Measurements from ENCODE around the gene ALDH1A2. TPM values are rescaled to one million over a fixed set of nuclear protein-coding genes. Genes with fewer than 3 reads are reported as not detected.
"Not testable (repeated sequence)": the region's sequence is repeated elsewhere in the genome, so short reads cannot be mapped to it uniquely, and the experiment has no call there.

ALDH1A2 gene
- total and polyA plus RNA-seq, 5 donors = 14.7 to 71.0 (median 60.2) TPM

DNA sequence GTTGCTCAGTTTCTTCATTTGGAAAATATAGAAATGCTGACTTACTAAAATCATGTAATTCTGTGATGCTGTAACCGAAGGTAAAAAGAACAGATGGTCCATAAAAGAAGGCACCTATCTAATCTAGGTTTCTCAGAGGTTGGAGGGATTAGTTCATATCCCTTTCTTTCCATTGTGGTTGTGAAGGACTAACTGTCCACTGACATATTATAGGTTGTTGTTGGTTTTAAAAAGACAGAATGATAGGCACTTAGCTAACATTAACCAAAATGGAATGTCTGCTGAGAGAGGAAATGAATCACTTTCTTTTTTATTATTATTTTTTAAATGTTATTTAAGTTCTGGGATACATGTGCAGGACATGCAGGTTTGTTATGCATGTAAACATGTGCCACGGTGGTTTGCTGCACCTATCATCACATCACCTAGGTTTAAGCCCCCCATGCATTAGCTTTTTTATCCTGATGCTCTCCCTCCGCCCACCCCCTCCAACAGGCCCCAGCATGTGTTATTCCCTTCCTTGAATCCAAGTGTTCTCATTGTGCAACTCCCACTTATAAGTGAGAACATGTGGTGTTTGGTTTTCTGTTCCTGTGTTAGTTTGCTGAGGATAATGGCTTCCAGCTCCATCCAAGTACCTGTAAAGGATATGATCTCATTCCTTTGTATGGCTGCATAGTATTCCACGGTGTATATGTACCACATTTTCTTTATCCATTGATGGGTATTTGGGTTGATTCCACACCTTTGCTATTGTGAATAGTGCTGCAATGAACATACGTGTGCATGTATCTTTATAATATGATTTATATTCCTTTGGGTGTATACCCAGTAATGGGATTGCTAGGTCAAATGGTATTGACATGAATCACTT lies 45.8 kb downstream of the ALDH1A2 start:
- DNase-seq (no peak), ATAC-seq (no peak)
- Histone ChIP-seq H3K27me3 (ENCODE audit: control insufficient read depth, insufficient read depth) (no peaks in the 10 kb centered on the region), H3K4me1 (ENCODE audit: control insufficient read depth, insufficient read depth, low read length) (no peaks in the 10 kb centered on the region), H3K9me3 (ENCODE audit: control insufficient read depth, low read length) (no peaks in the 10 kb centered on the region), H3K27ac (ENCODE audit: low read length) (no peak overlapping the region), H3K4me3 (ENCODE audit: low read length) (no peak overlapping the region)
- 78% methylated on average over 5 of the region's 5 CpGs for WGBS
- intact Hi-C loops (cut with DNase I) = no loop called here

DNA sequence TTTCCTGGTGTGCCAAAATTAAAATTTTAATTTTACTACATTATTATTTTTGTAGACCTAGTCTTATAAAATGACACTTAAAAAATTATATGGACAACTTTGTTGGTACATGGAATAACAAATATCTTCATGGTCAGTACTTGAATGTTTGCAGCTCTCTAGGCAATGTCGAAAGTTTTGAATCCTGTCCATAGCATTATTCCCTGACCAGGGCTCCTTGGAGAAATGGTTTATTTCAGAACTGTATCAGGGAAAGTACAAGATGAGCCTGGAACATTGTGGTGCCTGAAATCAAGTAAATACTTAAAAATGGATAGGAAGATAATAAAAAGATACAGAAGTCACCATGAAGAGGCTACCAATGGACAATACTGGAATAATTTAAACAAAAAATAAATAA lies 47.6 kb downstream of the ALDH1A2 start:
- peak in 1 of 2 donors; percentile 51 for ATAC-seq
- no peak overlapping the region for H3K27ac ChIP-seq (ENCODE audit: low read length)
- H3K9me3 ChIP-seq (ENCODE audit: control insufficient read depth, low read length) = no peaks in the 10 kb centered on the region
- intact Hi-C loops (cut with DNase I) = no loop called here
- WGBS = 69% methylated on average over 1 of the region's 1 CpG
- H3K27me3 ChIP-seq (ENCODE audit: control insufficient read depth, insufficient read depth) = no peaks in the 10 kb centered on the region
- no peaks in the 10 kb centered on the region for H3K4me1 ChIP-seq (ENCODE audit: control insufficient read depth, insufficient read depth, low read length)
- no peak overlapping the region for H3K4me3 ChIP-seq (ENCODE audit: low read length)
- DNase-seq = no peak

DNA sequence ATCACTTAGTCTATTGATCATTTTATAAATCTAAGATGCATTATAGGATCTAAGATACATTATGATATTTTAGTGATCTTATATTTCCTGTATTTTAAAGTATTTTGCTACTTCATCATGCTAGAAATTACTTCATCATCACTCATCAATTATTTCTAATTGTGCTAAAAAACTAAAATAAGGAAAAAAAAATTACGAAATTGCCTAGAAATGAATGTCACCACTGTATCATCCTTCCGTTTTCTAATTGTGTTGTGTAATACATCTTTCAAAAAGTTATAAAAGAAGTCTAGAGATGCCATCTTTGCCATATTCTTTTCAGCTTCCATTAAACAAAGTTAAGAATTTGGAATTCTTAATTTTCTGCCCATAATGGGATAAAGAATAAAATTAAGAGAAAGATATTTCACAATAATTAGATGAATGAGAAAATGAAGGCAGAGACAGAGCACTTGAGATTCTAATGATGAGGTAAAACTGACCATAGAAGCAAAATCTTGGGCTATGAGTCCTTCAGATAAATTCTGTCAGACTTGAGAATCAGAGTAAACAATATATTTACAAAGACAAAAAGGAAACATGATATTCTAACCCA lies 48.8 kb downstream of the ALDH1A2 start:
- no peaks in the 10 kb centered on the region for H3K27me3 ChIP-seq (ENCODE audit: control insufficient read depth, insufficient read depth)
- DNase-seq = no peak
- WGBS = 72% methylated on average over 2 of the region's 2 CpGs

DNA sequence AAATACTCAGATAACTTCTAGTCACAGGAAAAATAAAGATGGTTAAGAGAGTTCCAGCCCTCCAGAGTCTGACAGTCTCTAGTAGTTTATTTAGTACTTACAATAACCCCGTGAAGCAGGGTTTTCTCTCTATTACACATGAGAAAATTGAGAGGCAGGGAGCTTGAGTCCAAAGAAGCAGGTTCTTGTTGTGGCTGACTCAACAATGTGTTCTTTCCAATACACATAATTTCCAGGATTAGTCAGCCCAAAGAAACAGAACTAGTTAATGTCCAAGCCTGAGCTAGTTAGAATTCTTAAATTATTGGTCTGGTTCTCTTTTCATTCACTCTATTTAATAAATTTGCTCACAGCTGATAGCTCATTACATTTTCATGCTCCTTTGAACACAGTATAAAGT lies 49.9 kb downstream of the ALDH1A2 start:
- Histone ChIP-seq H3K4me3 (ENCODE audit: low read length) (no peak overlapping the region), H3K4me1 (ENCODE audit: control insufficient read depth, insufficient read depth, low read length) (no peaks in the 10 kb centered on the region), H3K9me3 (ENCODE audit: control insufficient read depth, low read length) (no peaks in the 10 kb centered on the region), H3K27me3 (ENCODE audit: control insufficient read depth, insufficient read depth) (no peaks in the 10 kb centered on the region), H3K27ac (ENCODE audit: low read length) (no peak overlapping the region)
- intact Hi-C loops (cut with DNase I) = no loop called here
- no peak for ATAC-seq
- 80% methylated on average over 1 of the region's 1 CpG for WGBS
- no peak for DNase-seq

More for the DNA sequence above, 48.8 kb downstream of the ALDH1A2 start:
- Histone ChIP-seq H3K4me3 (ENCODE audit: low read length) (no peak overlapping the region), H3K27ac (ENCODE audit: low read length) (no peak overlapping the region), H3K4me1 (ENCODE audit: control insufficient read depth, insufficient read depth, low read length) (no peaks in the 10 kb centered on the region), H3K9me3 (ENCODE audit: control insufficient read depth, low read length) (no peaks in the 10 kb centered on the region)
- ATAC-seq = no peak
- intact Hi-C loops (cut with DNase I) = no loop called here

DNA sequence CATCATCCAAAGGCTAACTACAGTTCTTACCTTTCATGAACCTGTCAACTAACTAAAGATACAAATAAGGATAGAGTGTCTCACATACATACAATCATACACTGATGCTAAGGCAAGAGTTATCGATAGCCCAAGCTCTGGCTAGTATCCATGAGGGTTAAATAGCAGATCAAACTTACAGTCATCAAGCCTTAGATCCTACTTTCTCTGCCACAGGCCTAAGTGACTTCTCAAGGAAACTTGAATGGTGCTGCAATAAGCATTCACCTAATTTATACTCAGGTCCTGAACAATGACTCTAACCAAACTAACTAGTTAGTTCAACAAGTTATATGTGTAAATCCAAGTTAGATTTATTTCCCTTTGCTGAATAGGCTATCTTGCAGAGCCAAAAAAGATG lies 51.0 kb downstream of the ALDH1A2 start:
- Histone ChIP-seq H3K9me3 (ENCODE audit: control insufficient read depth, low read length) (no peaks in the 10 kb centered on the region), H3K27me3 (ENCODE audit: control insufficient read depth, insufficient read depth) (no peaks in the 10 kb centered on the region), H3K27ac (ENCODE audit: low read length) (no peak overlapping the region), H3K4me3 (ENCODE audit: low read length) (no peak overlapping the region), H3K4me1 (ENCODE audit: control insufficient read depth, insufficient read depth, low read length) (no peaks in the 10 kb centered on the region)
- ATAC-seq (no peak), DNase-seq (no peak)
- WGBS = 97% methylated on average over 1 of the region's 1 CpG
- intact Hi-C loops (cut with DNase I) = no loop called here

DNA sequence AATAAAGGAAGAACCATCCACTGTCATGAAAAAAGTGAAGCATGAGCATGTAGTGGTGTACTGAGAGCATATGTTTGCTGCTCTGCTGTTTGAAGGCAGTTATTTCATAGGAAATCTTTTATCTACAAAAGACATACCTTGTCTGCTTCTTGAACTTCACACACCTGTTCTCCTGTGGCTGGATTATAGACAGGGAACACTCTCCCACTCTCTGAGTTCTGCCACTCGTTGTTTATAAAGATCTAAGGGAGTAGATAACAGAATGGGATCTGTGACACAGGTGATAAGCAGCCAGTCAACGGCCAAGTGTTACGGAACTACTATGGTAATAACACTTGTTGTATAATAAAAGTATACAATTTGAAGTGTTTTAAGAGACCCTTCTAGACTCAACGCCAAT lies 51.5 kb downstream of the ALDH1A2 start:
- H3K4me3 ChIP-seq (ENCODE audit: low read length) = no peak overlapping the region
- 69% methylated on average over 4 of the region's 4 CpGs for WGBS
- no peaks in the 10 kb centered on the region for H3K9me3 ChIP-seq (ENCODE audit: control insufficient read depth, low read length)
- no peak overlapping the region for H3K27ac ChIP-seq (ENCODE audit: low read length)
- no peaks in the 10 kb centered on the region for H3K4me1 ChIP-seq (ENCODE audit: control insufficient read depth, insufficient read depth, low read length)
- ATAC-seq (no peak), DNase-seq (no peak)
- intact Hi-C loops (cut with DNase I) = no loop called here
- no peaks in the 10 kb centered on the region for H3K27me3 ChIP-seq (ENCODE audit: control insufficient read depth, insufficient read depth)

DNA sequence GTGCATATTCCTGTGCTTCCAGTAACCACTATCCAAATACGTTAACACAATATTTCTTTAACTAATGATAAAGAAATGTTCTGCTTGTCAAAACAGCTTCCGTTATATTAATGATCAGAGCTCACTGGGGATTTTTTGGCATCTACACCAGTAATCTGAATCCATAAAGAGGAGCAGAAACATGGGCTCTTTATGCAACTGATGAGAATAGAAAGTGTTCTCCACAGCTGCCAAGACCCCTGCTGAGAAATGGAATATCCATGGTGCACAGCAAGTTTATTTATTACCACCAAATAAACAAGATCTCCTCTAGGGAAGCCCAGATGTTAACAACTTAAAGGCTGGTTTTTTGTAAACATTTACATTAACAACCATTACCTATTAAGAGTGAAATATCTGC lies 54.5 kb downstream of the ALDH1A2 start:
- no peaks in the 10 kb centered on the region for H3K27me3 ChIP-seq (ENCODE audit: control insufficient read depth, insufficient read depth)
- WGBS = 63% methylated on average over 2 of the region's 2 CpGs

DNA sequence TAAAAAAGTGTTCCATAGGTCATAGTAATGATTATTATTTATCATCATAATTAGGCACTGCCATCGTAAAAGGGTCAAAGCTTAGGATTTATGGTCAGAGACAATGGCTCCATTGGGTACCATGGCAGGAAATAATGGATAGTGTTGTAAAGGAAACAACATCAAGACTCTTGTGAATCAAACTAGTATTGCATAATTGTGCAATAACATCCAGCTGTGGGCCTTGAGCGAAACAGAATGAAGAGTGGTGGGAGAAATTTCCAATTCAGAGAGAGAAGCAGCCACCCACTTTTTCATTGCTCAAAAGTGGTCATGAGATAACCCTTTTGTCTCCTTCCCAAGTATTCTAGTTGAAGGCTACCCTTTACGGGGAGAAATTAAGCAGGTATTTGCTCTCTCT lies 61.7 kb downstream of the ALDH1A2 start:
- Histone ChIP-seq H3K4me1 (ENCODE audit: control insufficient read depth, insufficient read depth, low read length) (no peaks in the 10 kb centered on the region), H3K27me3 (ENCODE audit: control insufficient read depth, insufficient read depth) (no peaks in the 10 kb centered on the region), H3K4me3 (ENCODE audit: low read length) (no peak overlapping the region), H3K27ac (ENCODE audit: low read length) (no peak overlapping the region), H3K9me3 (ENCODE audit: control insufficient read depth, low read length) (no peaks in the 10 kb centered on the region)
- ATAC-seq = no peak
- 91% methylated on average over 3 of the region's 3 CpGs for WGBS
- intact Hi-C loops (cut with DNase I) = no loop called here
- no peak for DNase-seq

More for the DNA sequence above, 54.5 kb downstream of the ALDH1A2 start:
- Histone ChIP-seq H3K9me3 (ENCODE audit: control insufficient read depth, low read length) (no peaks in the 10 kb centered on the region), H3K4me1 (ENCODE audit: control insufficient read depth, insufficient read depth, low read length) (no peaks in the 10 kb centered on the region), H3K4me3 (ENCODE audit: low read length) (no peak overlapping the region), H3K27ac (ENCODE audit: low read length) (no peak overlapping the region)
- intact Hi-C loops (cut with DNase I) = no loop called here
- no peak for ATAC-seq
- DNase-seq = no peak

DNA sequence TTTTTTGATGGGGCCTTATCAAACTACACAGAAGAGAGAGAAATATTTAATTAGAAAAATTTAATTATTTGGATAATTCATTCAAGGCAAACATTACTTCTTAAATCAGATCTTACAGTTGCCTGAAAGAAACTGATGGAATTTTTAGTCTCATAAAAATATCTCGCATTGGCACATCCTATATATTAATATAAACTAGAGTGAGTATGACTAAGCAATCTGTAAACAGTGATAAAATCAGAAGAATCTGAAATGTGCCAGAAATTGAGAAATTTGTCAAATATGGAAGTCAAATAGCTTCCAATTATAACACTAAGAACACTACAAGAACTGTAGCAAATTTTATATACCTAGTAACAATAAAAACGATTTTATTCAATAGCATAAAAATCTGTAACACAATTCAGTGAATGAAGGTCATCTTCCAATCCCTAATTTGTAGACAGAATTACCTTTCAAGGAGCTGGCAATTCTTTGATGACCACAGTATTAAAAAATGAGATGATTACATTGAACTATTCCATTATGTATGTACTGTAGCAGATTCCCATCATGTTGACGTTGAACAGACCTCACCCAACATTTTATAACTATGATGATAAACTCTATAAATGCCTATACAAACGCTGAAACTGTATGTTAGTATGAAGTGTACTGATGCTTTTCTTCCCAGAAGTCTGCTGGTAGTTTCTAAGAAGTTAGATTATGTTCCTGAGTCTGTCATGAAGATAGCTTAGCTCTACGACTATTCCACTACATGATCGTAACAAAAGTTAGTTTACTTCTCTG lies 63.0 kb downstream of the ALDH1A2 start:
- DNase-seq (no peak), ATAC-seq (no peak)
- intact Hi-C loops (cut with DNase I) = no loop called here
- WGBS = 79% methylated on average over 6 of the region's 6 CpGs
- Histone ChIP-seq H3K9me3 (ENCODE audit: control insufficient read depth, low read length) (no peaks in the 10 kb centered on the region), H3K4me1 (ENCODE audit: control insufficient read depth, insufficient read depth, low read length) (no peaks in the 10 kb centered on the region), H3K4me3 (ENCODE audit: low read length) (no peak overlapping the region), H3K27me3 (ENCODE audit: control insufficient read depth, insufficient read depth) (no peaks in the 10 kb centered on the region), H3K27ac (ENCODE audit: low read length) (no peak overlapping the region)

DNA sequence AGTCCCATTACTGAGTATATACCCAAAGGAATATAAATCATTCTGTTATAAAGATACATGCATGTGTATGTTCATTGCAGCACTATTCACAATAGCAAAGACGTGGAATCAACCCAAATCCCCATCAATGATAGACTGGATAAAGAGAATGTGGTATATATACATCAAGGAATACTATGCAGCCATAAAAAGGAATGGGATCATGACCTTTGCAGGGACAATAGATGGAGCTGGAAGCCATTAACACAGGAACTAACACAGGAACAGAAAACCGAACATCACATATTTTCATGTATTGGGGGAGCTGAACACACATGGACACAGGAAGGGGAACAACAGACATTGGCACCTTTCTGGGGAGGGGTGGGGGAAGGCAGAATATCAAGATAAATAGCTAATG lies 65.8 kb downstream of the ALDH1A2 start:
- 80% methylated on average over 2 of the region's 2 CpGs for WGBS
- DNase-seq; H3K4me1 ChIP-seq (ENCODE audit: control insufficient read depth, insufficient read depth, low read length); H3K27ac ChIP-seq (ENCODE audit: low read length); H3K27me3 ChIP-seq (ENCODE audit: control insufficient read depth, insufficient read depth); H3K9me3 ChIP-seq (ENCODE audit: control insufficient read depth, low read length); H3K4me3 ChIP-seq (ENCODE audit: low read length); ATAC-seq; intact Hi-C loops (cut with DNase I): not testable (repeated sequence)

DNA sequence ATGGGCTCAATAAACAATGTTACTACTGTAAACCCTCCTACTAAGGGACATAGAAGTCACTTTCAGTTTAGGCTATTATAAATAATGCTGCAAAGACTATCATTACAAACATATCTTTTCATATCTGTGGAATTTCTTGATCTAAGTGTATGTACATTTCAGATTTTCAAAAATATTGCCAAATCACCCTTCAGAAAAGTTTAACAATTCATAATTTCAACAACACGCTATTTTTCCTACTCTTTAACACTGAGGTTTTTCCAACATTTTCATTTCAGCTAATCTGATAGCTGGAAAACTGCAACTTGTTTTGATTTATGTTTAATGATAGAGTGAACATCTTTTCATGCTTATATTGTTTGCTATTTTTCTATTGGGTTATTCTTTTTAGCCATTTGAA lies 69.0 kb downstream of the ALDH1A2 start:
- Histone ChIP-seq H3K4me3 (ENCODE audit: low read length) (no peak overlapping the region), H3K27ac (ENCODE audit: low read length) (no peak overlapping the region), H3K27me3 (ENCODE audit: control insufficient read depth, insufficient read depth) (no peaks in the 10 kb centered on the region), H3K4me1 (ENCODE audit: control insufficient read depth, insufficient read depth, low read length) (no peaks in the 10 kb centered on the region), H3K9me3 (ENCODE audit: control insufficient read depth, low read length) (no peaks in the 10 kb centered on the region)
- no peak for ATAC-seq
- no peak for DNase-seq
- WGBS = 91% methylated on average over 1 of the region's 1 CpG
- intact Hi-C loops (cut with DNase I) = no loop called here

Data from right cardiac atrium (tissue), 5 donors.